HG03565 (cell line): ENCODE measurements around the gene SUN1.
A peak's percentile ranks its signal among the peaks of the same experiment; 100 is the strongest.
"Not testable (repeated sequence)": the region's sequence is repeated elsewhere in the genome, so short reads cannot be mapped to it uniquely, and the experiment has no call there.

Experiments used
- ATAC-seq: cut with Tn5 transposase; IDR thresholded peaks from one replicate; pipeline ENCODE4 v1.9.1; 2021; ENCODE audit warnings: mild to moderate bottlenecking, moderate library complexity; ENCODE audit not compliant: unreplicated experiment

The SUN1 gene

DNA sequence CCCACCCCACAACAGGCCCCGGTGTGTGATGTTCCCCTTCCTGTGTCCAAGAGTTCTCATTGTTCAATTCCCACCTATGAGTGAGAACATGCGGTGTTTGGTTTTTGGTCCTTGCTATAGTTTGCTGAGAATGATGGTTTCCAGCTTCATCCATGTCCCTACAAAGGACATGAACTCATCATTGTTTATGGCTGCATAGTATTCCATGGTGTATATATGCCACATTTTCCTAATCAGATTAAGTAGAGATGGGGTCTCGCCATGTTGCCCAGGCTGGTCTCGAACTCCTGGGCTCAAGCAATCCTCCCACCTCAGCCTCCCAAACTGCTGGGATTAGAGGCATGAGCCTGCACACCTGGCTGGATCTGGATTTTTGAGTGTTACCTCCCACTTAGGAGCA is 28.5 kb upstream of the SUN1 start:
- not testable (repeated sequence) for ATAC-seq

GRCh38 chr7:805261-805660 is 27.0 kb upstream of the SUN1 start:
- no peak for ATAC-seq

DNA sequence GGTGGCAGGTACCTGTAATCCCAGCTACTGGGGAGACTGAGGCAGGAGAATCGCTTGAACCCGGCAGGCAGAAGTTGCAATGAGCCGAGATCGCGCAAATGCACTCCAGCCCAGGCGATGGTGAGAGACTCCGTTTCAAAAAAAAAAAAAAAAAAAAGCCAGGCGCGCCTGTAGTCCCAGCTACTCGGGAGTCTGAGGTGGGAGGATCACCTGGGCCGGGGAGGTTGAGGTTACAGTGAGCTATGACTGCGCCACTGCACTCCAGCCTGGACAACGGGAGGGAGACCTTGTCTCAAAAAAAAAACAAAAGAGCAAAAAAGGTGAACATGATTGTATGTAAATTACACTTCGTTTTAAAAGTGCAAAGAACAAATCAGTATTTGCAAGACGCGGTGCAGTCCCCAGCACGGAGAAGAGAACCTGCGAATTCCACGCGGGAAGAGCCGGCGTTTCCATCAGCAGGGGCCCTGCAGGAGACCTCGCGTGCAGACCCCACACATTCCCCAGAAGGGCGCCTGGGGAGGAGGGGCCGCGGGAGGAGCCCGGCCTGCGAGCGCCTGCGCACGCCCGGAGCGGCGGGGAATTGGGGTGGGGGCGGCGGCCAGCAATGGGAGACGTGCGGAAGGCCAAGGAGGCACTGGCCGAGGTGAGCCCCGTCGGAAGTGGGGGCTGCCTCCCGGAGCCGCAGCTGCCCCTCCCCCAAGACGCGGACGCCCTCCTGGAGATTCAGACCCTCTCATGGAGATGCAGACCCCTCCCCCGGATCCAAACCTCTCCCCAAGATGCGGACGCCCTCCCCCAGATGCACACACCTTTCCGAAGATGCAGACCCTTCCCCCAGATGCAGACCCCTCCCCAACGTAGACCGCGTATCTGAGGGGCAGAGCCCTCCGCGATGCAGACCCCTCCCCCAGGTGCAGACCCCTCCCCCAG is 16.7 kb upstream of the SUN1 start:
- ATAC-seq: no peak

DNA sequence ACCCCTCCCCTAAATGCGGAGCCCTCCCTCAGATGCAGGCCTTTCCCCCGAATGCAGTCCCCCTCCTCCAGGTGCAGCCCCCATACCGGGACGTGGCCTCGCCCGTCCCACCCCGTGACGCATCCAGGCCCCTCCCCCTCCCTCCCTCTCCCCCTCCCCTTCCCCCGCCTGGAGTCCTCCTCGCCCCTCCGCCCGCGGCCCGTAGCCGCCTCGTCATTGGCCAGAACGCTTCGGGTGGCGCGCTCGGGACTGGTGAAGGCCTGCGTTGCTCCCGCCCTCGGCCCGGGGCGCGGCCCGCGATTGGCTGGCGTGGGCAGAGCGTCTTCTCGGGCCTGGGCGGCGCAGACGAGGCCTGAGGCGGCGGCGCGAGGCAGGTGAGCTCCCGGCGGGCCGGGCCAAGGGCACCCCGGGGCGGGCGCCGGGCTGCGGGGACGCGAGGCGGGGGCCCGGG is 16.0 kb upstream of the SUN1 start:
- ATAC-seq: peak; percentile 84

DNA sequence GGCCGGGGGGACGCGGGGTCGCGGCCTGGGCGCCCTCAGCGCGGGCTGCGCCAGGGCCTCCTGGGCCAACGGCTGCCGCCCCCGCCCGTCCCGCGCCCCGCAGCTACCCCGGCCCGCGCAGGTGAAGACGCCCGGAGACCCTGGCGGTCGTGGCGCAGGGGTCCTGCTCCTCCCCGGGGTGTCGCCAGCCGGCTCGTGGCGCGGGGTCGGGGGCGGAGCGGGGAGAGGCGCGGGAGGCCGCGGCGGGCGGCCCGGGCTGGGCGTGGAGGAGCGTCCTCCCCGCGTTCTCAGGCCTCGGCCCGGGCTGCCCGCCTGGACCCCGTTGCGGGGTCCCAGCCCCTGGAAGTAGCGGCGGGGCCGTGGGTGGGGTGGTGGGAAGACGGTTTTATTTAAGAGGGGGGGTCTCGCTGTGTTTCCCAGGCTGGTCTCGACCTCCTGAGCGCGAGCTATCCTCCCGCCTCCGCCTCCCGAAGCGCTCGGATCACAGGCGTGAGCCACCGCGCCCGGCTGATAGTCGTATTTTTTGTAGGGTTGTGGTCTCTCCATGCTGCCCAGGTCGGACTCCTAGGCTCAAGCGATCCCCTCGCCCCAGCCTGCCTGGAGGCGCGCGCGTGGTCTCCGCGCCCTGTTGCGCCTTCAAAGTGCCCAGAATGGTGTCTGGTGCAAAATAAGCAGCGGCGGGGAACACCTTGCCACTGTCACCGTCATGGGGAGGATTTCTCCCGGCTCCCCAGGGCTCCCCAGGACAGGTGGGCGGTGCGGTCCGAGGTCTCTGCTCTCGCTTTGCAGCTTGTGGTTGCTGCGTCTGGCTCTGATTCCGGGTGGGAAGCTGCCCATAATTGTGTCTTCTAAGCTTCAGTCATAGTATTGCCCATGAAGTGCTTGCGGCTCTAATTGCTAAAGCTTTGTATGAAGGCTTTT is 15.3 kb upstream of the SUN1 start:
- ATAC-seq: no peak

DNA sequence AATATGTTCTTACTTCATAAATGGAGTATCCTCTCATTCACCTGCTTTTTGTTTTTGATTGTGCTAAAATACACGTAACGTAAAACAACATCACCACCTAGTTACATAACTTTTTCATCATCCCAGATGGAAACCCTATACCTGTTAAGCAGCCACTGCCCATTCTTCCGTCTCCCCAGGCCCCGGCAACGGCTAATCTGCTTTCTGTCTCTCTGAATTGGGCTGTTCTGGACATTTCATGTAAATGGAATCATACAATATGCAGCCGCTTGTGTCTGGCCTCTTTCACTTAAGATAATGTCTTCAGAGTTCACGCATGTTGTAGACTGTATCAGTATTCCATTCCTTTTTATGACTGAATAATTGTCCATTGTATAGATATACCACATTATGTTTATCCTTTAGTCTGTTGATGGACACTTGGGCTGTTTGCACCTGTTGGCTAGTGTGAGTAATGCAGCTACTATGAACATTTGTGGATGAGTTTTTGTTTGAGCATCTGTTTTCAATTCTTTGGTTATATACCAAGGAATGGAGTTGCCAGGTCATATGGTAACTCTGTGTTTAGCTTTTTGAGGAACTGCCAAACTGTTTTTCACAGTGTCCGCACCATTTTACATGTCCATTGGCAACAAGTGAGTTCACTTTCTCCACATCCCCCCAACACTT is 14.1 kb upstream of the SUN1 start:
- no peak for ATAC-seq

DNA sequence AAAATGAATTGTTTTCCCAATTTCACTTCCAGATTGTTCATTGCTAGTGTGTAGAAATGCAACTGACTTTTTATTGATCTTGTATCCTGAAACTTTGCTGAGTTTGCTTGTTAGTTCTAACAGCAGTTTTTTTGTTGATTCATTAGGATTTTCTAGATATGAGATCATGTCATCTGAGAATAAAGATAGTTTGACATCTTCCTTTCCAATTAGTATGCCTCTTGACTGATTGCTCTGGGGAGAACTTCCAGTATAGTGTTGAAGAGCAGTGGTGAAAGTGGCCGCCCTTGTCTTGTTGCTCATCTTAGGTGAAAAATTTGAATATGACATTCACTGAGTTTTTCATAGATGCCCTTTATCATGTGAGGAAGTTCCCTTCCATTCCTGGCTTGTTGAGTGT is 11.9 kb upstream of the SUN1 start:
- no peak for ATAC-seq

GRCh38 chr7:821688-822087 is 10.6 kb upstream of the SUN1 start:
- ATAC-seq: no peak

DNA sequence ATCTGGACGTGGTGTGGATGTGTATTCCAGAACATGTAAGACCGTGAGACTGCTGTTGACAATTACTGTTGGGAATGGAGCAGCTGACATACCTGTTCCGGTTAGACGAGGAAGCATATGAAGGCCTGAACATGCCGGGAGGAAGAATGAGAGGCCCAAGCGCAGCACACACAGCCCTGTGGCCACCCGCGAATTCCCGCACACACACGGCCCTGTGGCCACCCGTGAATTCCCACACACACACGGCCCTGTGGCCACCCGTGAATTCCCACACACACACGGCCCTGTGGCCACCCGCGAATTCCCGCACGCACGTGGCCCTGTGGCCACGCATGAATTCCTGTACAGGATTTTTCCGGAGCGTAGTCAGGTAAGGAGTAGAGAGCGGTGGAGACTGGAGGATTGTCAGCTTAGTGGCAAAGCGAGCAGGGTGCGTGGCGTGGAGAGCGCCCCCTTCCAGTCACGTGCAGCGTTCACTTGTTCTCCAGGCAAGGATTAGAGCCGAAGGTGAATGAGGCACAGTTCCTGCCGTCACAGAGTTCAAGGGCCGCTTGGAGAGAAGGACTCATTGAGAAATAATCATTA is 9.5 kb upstream of the SUN1 start:
- ATAC-seq: no peak

DNA sequence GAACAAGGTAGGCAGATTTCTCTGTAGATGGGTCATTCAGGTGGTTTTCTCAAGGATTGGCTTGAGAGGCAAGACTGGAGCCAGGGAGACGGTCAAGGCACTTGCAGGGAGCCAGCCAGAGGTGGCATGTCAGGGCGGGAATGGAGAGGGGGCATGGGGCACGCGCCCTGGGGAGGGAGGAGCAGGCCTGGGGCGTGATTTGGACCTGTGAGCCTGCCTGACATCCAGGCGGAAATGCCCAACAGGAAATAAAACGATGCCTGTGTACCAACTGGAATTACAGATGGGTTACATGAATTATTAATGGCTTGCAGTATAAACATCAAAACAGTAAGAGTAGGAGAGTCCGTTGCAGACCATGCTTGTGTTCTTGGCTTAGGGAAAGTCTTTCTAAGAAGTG is 8.6 kb upstream of the SUN1 start:
- no peak for ATAC-seq

DNA sequence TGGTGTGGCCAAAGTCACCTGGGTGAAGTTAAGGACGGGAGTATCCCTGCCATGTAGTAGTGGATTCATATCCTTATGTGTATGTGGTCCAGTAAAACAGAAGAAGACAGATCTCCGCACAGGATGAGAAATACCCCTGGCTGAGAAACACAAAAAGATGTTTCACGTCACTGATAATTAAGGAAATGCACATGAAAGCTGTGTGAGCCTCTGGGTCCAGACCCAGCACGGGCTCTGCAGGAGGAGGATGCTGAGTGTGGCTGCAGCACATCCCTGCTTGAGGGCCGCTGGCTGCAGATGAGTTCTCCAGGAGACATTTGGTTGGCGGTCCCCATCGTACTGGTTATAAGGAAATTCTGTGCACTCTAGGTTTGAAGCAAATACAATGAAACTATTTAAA is 8.2 kb upstream of the SUN1 start:
- no peak for ATAC-seq

GRCh38 chr7:824664-825063 is 7.6 kb upstream of the SUN1 start:
- no peak for ATAC-seq

- ATAC-seq: no peak
Observed at GRCh38 chr7:825386-825785, 6.9 kb upstream of the SUN1 start.

- no peak for ATAC-seq
Observed at GRCh38 chr7:826230-826917, 5.9 kb upstream of the SUN1 start.

- no peak for ATAC-seq
Observed at GRCh38 chr7:828793-829561, 3.3 kb upstream of the SUN1 start.

DNA sequence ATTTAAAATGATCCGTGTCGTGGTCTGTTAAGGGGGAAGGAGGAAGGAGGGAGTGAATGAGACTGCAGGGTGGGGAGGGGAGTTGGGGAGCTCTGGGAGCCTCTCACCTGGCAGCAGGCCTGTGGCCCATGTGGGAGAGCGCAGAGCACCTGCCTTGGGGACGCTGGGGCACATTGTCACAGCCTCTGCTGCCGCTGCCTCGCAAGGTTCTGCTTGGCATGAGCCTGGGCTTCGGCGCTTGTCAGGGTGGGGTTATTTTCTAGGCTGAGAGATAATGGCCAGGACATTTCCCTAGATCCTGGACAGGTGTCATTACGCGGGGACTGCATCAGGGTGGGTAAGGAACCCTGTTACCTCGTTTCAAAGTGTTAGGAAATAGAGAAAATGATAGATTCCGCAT is 2.2 kb upstream of the SUN1 start:
- no peak for ATAC-seq

GRCh38 chr7:831596-832166 is 595 bp upstream of the SUN1 start:
- peak; percentile 65 for ATAC-seq

DNA sequence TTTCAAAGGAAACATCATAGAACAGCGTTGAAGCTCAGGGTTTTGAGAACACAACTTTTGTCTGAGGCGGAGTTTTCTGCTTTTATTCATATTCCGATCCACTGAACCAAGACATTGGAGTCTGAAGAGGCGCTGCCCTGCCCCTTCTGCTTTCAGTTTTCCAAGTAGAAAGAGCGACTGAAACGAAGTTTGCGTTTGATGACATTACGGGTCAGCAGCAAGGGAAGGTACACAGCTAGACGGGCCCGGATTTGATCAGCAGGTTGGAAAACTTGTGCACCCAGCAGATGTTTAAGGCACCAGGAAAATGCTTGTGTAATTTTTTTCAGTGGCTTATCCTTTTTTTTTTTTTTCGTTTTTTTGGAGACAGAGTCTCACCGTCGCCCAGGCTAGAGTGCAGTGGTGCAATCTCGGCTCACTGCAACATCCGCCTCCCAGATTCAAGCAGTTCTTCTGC is 720 bp downstream of the SUN1 start:
- no peak for ATAC-seq
